ENCODE measurements around the gene TIMM44.

- no peak for TF ChIP-seq CTCF (IDR thresholded peaks at IDR 0.05)
- no peak for TF ChIP-seq POLR2AphosphoS5 (IDR thresholded peaks at IDR 0.05; ENCODE audit: low read depth, low read length)
- no peak for TF ChIP-seq ELF1 (IDR thresholded peaks at IDR 0.05)
- no peak for TF ChIP-seq GABPA (IDR thresholded peaks at IDR 0.05; ENCODE audit: low read depth)
These were observed 26.6 kb downstream of the TIMM44 start for GRCh38 chr19:7916955-7917266.

Measured in SK-N-SH (cell line).